ENCODE measurements around the gene ALDOB.
A peak's percentile ranks its signal among the peaks of the same experiment; 100 is the strongest.
"Not testable (repeated sequence)": the region's sequence is repeated elsewhere in the genome, so short reads cannot be mapped to it uniquely, and the experiment has no call there.

ALDOB gene

DNA sequence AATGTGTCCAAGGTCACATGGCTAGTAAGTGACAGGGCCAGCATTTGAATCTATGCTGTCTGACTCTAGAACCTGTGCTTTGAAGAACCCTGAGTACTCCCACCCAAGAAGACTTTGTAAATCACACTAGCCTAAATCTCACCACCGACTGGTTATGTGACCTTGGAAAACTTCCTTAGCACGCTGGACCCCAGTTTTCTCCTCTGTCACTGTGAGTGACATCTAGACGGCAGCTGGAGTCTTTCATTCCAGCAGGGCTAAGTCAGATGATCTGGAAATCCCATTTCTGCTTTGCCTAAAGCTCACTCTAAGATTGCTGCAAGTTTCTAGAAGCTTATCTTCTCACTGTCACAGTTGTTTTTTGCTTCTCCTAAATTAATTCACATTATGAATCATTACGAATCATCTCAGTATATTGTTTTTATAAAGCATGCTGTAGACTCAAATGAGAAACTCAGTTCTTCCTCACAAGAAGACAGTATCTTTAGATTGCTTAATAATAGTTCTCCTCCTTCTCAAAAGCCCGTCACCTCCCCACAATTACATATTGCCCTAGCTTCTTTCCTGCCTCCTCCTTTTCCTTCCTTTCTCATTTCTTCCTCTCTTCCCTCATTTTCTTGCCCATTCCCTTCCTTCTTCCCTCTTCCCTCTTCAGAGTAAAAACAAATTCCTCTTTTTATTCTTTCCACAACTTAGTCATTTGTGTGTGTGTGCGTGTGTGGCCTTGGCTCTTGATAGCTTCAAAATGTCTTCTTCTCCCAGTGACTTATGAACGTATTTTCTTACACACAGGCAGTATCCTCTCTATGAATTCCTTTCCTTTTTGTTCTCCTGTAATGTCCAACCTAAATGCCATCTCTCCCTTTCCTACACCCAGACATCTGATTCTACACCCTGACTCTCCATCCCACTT is 16.8 kb downstream of the ALDOB start:
- peak; percentile 51 for DNase-seq

DNA sequence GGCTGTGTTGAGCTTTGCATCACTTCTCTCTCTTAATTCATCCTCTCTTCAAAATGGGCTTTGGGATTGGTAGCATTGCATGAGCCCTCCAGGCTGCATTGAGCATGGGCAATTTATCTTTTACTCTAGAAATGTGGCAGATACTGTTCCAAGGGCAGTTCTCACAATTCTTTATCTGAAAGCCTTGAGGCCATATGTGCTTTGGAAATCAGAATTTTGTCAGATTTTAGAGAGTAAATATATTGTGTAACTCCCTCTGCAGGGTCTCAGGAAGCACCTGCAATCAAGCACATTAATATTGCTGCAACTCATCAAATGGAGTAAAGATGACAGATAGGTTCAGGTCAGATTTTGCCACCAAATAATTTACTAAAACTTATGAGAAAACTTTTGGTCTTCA is 17.6 kb downstream of the ALDOB start:
- no peak for DNase-seq

DNA sequence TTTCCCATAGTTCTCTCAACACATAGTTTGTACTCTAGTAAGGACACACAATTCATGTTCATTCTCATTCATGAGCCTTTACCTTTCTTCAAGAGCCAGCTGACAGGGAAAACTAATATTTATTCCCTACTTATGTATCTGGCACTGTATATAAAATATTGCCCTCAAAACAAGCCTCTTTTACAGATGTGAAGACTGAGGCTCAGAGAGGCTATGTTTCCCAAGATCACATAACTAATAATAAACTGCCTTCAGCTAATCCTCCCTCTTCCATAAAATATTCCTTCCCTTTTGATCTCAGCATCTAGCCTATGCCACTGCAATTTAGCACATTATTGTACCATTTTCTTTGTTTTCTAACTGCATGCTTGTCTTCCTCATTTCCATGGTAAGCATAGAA is 18.2 kb downstream of the ALDOB start:
- no peak for DNase-seq

DNA sequence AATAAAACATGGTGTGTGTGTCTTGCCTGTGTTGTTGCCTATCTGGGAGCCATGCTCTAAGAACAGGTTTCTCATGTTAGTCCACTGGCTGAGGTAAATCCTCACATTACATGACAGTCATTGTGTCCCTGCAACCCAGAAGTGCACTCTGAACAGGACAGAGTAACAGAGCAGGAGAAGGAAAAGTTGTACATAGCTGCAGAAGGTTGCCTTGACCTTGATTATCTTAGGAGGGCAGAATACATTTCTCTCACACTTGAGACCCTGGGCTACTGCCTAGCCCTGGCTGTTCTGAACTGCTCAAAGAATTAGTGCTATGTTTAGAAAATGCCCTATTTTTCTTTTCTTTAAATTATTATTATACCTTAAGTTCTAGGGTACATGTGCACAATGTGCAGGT is 20.0 kb downstream of the ALDOB start:
- DNase-seq = no peak

DNA sequence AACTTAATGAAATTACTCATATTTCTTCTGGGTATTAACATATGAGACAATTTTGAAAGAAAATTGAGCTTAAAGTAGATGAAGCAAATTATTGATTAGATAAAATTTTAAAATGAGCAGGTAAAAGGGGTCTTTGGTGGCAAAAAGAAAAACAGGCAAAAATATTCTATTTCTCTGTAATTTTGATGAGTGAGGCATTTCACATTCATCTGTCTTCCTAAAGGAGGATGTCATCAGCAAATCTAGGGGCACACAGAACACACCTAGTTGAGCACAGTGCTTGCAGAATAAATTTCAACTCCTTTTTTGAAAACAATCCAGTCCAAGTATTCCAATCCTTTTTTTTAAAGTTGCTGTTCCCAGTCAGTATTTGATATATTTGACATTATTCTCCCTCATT is 20.7 kb downstream of the ALDOB start:
- no peak for DNase-seq

DNA sequence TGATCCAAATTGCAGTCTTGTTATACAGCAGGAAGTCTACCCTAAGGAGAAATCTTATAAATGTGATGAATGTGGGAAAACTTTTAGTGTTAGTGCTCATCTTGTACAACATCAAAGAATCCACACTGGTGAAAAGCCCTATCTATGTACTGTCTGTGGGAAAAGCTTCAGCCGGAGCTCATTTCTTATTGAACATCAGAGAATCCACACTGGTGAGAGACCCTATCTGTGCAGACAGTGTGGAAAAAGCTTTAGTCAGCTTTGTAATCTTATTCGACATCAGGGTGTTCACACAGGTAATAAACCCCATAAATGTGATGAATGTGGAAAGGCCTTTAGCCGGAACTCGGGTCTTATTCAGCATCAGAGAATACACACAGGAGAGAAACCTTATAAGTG is 26.5 kb downstream of the ALDOB start:
- DNase-seq = peak; percentile 13

DNA sequence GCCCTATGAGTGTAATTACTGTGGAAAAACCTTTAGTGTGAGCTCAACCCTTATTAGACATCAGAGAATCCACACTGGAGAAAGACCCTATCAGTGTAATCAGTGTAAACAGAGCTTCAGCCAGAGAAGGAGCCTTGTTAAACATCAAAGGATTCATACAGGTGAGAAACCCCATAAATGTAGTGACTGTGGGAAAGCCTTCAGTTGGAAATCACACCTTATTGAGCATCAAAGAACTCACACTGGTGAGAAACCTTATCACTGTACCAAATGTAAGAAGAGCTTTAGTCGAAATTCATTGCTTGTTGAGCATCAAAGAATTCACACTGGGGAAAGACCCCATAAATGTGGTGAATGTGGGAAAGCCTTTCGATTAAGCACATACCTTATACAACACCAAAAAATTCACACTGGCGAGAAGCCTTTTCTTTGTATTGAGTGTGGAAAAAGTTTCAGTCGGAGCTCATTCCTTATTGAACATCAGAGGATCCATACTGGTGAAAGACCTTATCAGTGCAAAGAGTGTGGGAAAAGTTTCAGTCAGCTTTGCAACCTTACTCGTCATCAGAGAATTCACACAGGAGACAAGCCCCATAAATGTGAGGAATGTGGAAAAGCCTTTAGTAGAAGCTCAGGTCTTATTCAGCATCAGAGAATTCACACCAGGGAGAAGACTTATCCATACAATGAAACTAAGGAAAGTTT is 27.0 kb downstream of the ALDOB start:
- DNase-seq = peak; percentile 6

DNA sequence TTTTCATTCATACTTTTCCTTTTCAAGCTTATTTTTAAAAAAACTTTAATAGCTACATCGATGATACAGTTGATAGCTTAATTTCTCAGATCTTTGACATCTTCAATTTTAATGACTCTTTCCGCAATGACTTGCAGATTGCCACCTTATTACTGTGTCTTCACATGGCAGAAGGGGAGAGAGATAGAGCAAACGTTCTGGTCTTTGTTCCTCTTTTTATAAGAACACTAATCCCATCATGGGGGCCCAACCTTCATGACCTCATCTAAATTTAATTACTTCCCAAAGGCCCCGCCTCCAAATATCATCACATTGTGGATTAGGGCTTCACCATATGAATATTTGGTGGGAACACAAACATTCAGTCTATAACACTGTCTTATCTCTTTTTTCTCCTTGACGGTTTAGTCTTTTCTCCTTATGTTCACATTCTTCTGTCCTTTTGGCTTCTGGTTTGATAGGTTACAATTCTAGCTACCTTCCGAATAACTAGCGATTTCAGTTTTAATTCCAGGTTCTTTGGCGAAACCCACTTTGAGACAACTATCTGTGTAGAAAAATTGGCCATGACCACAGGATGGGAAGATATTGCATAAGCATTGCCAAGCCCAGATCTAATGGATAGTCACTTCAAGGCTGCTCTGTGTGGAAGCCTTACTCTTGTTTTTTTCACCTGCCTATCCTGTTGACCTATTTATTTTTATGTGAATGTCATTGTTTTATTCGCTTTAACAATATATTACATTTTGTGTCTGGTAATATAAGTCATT is 31.9 kb downstream of the ALDOB start:
- no peak for DNase-seq

DNA sequence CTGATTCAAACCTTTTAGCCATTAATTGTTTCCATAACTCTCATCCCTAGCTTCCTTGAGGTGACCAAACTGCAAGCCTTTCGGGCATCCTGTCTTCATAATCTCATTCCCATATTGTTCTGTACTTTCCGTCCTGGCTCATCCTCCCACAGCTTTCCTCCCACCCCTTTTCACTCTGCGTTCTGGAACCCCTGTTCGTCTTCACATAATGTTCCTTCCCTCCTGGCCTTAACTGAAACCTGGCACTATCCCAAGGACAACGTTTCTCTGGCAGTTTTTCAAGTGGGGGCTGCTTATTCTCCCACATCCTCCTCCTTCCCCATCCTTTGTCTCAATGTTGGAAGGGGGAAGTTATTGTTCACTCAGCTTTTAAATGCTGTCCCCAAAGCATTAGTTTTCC is 35.5 kb downstream of the ALDOB start:
- peak; percentile 7 for DNase-seq

DNA sequence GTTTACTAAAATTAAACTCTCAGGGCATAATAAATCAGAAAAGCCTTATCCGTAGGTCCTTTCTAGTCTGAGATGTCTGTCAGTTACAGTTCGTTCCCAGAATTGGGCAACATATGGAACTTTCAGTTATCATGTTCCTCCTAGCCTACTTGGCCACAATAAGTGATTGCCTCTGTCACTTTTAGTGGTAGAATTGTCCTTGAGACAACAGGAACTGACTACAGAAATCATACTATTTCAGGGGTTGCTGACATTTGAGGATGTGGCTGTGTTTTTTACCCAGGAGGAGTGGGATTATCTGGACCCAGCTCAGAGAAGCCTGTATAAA is 36.0 kb downstream of the ALDOB start:
- no peak for DNase-seq

DNA sequence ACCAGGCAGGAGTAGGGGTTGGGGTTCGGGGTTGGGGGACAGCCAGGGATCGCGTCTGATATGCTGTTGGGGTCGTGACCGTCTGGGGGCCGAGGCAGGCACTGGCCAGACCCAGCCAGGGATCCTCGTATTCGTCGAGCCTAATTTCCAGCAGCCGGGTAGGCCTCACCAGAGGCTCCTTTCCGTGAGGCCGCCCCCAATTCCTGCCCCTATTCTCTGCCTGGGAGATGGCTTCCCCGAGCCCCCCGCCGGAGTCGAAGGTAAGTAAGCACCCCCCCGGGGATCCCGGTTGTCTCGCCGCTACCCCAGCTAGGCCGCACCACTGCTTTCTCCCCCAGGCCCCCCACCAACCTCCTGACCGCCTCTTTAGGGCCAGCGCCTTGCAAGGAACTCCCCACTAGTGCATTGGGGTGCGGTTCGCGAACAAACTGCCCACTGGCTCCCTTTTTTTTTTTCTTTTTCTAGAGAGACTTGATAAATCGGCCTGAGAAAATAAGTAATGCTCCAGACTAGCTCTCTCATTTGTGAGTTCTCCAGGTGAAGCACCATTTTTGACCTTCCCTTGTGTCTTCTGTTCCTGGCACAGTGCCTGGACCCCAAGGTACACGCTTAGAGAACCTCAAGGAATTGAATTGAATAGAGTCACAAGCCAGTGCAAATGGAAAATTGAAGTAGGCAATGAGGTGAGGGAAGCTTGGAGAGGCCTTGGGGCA is 36.5 kb downstream of the ALDOB start:
- no peak for DNase-seq

DNA sequence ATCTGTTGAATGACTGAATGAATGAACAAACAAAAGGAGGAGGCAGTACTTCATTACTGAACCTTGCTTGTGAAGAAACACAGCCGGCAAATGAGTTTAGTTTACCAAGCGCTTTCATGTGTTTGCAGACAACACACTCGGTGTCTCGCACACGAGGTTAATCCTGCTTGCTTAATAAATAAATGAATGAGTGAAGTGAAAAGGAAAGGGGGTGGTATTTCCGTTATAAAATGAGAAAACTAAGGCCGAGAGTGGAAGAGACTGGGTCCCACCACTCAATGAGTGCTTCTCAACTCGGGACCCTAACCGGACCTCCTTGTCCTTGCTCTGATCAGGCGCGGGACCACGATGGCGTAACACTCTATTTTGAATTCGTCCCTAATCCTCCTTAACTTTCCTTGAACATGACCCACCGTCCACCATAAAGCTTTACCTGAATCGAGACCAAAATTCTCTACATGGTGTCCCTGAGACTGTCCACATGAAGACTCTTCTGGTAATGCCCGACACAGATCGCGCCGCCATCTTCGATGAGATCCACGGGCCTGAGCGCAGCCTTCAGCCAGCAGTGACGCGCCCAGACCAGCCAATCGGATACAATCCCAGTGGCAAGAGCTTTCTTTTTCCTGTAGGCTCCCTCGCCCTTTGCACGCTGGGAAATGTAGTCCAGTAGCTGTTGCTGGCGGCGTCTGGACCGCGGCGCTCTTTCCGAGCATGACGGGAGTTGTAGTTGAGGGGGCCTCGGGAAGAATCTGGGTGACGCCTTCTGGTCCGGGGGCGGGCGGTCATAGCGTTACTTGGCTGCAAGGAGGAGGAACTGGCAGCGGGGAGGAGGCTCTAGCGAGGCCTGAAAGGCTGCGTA is 37.3 kb downstream of the ALDOB start, which contains the start of the genes MRPL50 and ZNF189:
MRPL50 (minus strand) TSS at position 551 of the 862 bp plus-strand sequence; CDS start at position 525, 26 bp downstream.
ZNF189 (plus strand) TSS at position 784 of the 862 bp plus-strand sequence. CDS start 306 bp downstream, outside the sequence.
- peak; percentile 99 for DNase-seq

DNA sequence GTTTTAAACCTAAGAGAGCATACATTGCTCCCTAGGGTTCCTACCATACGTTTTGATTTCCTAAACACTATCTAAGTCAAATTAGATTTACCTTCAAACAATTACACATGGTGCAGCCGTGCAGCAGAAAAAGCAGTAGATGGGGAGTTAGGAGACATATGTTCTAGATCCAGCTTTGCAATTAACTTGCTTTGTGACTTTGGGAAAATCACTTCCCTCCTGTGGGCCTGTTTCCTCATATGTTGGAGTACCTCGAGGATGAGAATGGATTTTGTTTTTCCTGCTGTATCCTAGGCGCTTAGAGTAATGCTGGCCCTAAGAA is 37.9 kb downstream of the ALDOB start:
- DNase-seq = no peak

DNA sequence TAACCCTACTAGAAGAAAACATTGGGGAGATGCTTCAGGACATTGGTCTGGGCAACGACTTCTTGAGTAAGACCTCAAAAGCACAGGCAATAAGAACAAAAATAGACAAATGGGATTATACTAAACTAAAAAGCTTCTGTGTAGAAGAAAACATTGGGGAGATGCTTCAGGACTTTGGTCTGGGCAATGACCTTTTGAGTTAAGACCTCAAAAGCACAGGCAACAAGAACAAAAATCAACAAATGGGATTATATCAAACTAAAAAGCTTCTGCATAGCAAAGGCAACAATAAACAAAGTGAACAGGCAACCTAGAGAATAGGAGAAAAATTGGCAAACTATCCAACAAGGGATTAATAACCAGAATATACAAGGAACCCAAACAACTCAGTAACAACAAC is 40.9 kb downstream of the ALDOB start:
- DNase-seq = no peak

DNA sequence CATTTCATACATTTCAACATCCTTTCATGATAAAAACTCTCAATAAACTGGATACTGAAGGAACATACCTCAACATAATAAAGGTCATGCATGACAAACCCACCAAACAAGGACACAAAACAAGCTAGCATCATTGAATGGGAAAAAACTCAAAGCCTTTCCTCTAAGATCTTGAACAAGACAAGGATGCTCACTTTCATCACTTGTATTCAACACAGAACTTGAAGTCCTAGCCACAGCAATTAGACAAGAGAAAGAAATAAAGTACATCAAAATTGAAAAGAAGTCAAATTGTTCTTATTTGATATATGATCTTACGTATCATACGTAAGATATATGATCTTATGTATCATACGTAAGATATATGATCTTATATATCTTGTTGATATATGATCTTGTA is 42.4 kb downstream of the ALDOB start:
- DNase-seq = no peak

DNA sequence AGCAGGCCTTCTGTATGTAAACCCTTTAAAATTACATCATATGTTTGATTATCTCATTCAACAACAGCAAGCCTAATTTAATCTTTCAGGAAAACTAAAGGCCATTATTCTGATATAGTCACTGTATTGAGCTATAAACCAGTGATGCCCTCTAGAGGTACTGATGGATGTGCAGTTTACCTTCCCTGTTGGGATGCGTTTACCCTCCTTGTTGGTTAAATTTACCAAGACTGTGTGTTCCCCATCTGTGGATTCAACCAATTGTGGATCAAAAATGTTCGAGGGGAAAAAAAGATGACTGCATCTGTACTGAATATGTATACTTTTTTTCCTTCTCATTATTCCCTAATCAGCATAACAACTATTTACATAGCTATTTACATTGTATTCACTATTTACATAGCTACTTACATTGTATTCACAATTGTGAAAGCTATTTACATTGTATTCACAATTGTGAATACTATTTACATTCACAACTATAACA is 47.0 kb downstream of the ALDOB start:
- DNase-seq = no peak

DNA sequence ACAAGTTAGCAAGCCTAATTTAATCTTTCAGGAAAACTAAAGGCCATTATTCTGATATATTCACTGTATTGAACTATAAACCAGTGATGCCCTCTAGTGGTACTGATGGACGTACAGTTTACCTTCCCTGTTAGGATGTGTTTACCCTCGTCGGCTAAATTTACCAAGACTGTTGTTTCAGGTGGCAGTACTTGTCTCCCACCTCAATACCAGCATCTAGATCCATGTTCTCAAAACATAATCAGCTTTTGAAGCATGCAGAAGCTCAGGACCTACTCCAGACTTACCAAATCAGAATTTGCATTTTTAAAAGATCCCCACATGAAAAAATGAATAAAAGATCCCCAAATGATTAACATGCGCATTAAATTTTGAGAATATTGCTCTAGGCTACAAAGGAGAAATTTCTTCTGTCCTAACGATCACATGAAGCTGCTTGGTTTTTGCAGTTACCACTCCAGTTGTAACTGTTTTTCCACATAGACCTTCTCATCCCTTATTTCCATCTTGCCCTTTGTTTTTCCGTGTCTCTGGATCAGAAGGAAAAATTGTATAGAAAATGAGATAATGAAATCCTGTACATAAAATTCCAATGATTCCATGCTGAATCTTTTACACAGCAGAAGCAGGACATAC is 47.6 kb downstream of the ALDOB start:
- DNase-seq = peak; percentile 43

DNA sequence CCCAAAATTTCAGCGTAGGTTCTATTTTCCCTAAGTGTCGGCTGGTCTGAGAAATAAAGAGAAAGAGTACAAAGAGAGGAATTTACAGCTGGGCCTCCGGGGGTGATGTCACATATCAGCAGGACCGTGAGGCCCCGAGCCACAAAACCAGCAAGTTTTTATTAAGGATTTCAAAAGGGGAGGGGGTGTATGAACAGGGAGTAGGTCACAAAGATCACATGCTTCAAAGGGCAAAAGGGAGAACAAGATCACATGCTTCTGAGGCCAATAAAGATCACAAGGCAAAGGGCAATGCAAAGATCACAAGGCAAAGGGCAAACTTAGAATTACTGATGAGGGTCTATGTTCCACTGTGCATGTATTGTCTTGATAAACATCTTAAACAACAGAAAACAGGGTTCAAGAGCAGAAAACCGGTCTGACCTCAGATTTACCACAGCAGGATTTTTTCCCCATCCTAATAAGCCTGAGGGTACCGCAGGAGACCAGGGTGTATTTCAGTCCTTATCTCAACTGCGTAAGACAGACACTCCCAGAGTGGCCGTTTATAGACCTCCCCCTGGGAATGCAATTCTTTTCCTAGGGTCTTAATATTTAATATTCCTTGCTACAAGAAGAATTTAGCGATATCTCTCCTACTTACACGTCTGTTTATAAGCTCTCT is 50.6 kb downstream of the ALDOB start, which contains the start of gene BAAT:
BAAT (minus strand) TSS at position 134 of the 664 bp plus-strand sequence. CDS start 13,602 bp downstream, outside the sequence.
- not testable (repeated sequence) for DNase-seq

DNA sequence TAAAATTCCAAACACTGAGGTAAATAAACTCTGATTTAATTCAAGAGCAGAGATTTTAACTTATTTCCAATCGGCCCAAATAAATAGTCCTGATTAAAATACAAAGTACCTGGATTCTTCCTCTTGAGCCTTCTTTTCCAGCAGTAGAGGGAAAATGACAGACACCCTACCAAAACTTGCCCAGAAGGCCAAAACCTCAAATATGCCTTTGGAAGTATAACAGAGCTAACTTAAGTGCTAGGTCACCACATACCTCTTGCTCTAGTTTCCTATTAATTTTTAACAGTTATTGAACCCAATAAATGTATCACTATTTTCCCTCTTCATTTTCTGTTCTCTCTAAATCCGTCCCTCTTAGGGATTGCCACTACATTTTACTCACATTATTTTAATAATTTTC is 52.2 kb downstream of the ALDOB start:
- no peak for DNase-seq

DNA sequence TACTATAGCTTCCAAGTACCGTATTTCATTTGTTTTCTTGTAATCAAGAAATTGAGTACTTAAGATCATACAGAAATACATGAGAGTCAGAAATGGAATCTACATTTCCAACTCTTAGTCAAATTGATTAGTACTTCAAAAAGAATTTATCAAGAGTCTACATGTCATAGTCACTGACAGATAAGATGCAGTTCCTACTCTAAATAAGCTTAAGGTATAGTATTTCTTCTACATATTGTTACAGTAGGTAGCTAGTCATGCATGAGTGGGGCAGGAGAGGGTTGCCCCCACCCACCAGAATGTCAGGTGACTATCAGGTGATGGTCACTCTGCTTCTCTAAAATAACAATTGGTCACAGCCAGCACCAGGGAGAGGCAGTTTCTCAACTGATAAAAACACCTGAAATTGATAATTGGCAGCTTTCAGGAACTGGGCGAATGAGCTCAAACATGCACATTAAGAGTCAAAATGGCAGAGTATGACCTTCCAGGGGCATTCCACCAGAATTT is 53.7 kb downstream of the ALDOB start:
- DNase-seq = no peak
